HCT116 (cell line): ENCODE data around the gene SNRPA. TPM values are rescaled to one million over a fixed set of nuclear protein-coding genes. Genes with fewer than 3 reads are reported as not detected.

Experiments used
- ATAC-seq: fragments of 200-7000 bp; cut with Tn5 transposase; 2 replicates; pipeline ENCODE4 v1.9.1; 2020; ENCODE audit warnings: mild to moderate bottlenecking, moderate library complexity
- BruUV-seq: library from RNA; stranded (reverse); fragments of 400-500 nt; replicated peaks from 2 replicates; lab custom pipeline; 2021; lab: Mats Ljungman, UMichigan
- CTCF ChIA-PET: fragments of 300-600 bp; sonication (Branson Sonifier 250); formaldehyde crosslinking; loops from one replicate; lab custom pipeline; 2021; ENCODE audit warnings: antibody characterized with exemption; lab: Charles Lee
- POLR2A ChIA-PET: fragments of 300-600, 350-600 bp; sonication (Branson Sonifier 250); formaldehyde crosslinking; loops from one replicate; lab custom pipeline; 2021; ENCODE audit warnings: antibody characterized with exemption; lab: Charles Lee
- RAD21 ChIA-PET, 2 experiments: fragments of 300-600 bp; sonication (Branson Sonifier 250); formaldehyde crosslinking; loops; one replicate each; lab custom pipeline; 2023; ENCODE audit warnings: low total read pairs in 2 of 2; ENCODE audit not compliant: uncharacterized antibody in 2 of 2, unreplicated experiment in 2 of 2, low non-redundant PET in 1 of 2; lab: Charles Lee
- DNase-seq: peaks from one replicate; pipeline ENCODE4 v3.0.0-alpha.2; 2010; ENCODE audit warnings: low read depth, low spot score
- H2AFZ ChIP-seq: fragments of 200-600 bp; shearing (Covaris generic), sonication (generic); 2 replicates; pipeline ENCODE4 v1.6.1; 2017; ENCODE audit warnings: low read depth, mixed run types, mixed read lengths, antibody characterized with exemption, low read length; ENCODE audit not compliant: poor library complexity, severe bottlenecking
- H3K27ac ChIP-seq: 2 replicates; pipeline ENCODE4 v1.5.1; 2012; ENCODE audit warnings: low read depth, low read length
- H3K27me3 ChIP-seq: fragments of 200-600 bp; sonication (generic); 2 replicates; pipeline ENCODE4 v1.6.1; 2016; ENCODE audit warnings: mixed run types, low read length, mixed read lengths; ENCODE audit not compliant: insufficient read depth
- H3K36me3 ChIP-seq, 2 experiments: fragments of 200-500 bp in 1 of 2; fragments of 200-600 bp in 1 of 2; sonication (Bioruptor generic) in 1 of 2; sonication (generic) in 1 of 2; 2 replicates each; pipeline versions ENCODE4 v1.5.1 to v1.6.1; 2014 to 2016; ENCODE audit warnings: low read length in 2 of 2, inconsistent platforms in 1 of 2, mixed read lengths in 1 of 2, mixed run types in 1 of 2; ENCODE audit not compliant: insufficient read depth in 2 of 2, control insufficient read depth in 1 of 2
- H3K4me1 ChIP-seq, 2 experiments: fragments of 200-600 bp in 1 of 2; sonication (generic) in 1 of 2; 2 replicates each; pipeline versions ENCODE4 v1.5.1 to v1.6.1; 2012 to 2017; ENCODE audit warnings: low read length in 2 of 2, inconsistent platforms in 1 of 2, mild to moderate bottlenecking in 1 of 2, mixed read lengths in 1 of 2, mixed run types in 1 of 2, moderate library complexity in 1 of 2; ENCODE audit not compliant: insufficient read depth in 2 of 2, control insufficient read depth in 1 of 2
- H3K4me2 ChIP-seq: fragments of 200-600 bp; sonication (generic); 2 replicates; pipeline ENCODE4 v1.6.1; 2017; ENCODE audit warnings: mixed run types, low read length, mixed read lengths
- H3K4me3 ChIP-seq, 2 experiments: fragments of 200-600 bp in 1 of 2; sonication (generic) in 1 of 2; replicated peaks in 1 of 2; 2 replicates each; pipeline ENCODE4 v1.5.1; 2011 to 2016; ENCODE audit warnings: low read length in 2 of 2, control low read depth in 1 of 2, low read depth in 1 of 2, mild to moderate bottlenecking in 1 of 2, mixed read lengths in 1 of 2, mixed run types in 1 of 2
- H3K79me2 ChIP-seq: fragments of 200-600 bp; sonication (generic); 2 replicates; pipeline ENCODE4 v1.6.1; 2017; ENCODE audit warnings: mild to moderate bottlenecking, mixed run types, low read length, moderate library complexity, mixed read lengths; ENCODE audit not compliant: insufficient read depth
- H3K9ac ChIP-seq: fragments of 200-600 bp; sonication (generic); 2 replicates; pipeline ENCODE4 v1.6.1; 2016; ENCODE audit warnings: low read length, mixed read lengths
- H3K9me2 ChIP-seq: fragments of 200-600 bp; sonication (generic), shearing (Covaris generic); 2 replicates; pipeline ENCODE4 v1.6.1; 2017; ENCODE audit warnings: mixed run types, mild to moderate bottlenecking, moderate library complexity; ENCODE audit not compliant: insufficient read depth
- H3K9me3 ChIP-seq, 2 experiments: fragments of 200-500 bp in 1 of 2; fragments of 200-600 bp in 1 of 2; sonication (Bioruptor generic) in 1 of 2; sonication (generic) in 1 of 2; 2 replicates each; pipeline ENCODE4 v1.6.1; 2014 to 2017; ENCODE audit warnings: low read length in 2 of 2, mixed read lengths in 2 of 2, inconsistent platforms in 1 of 2, low read depth in 1 of 2, mild to moderate bottlenecking in 1 of 2, mixed run types in 1 of 2, moderate library complexity in 1 of 2; ENCODE audit not compliant: control insufficient read depth in 1 of 2, insufficient read depth in 1 of 2
- H4K20me1 ChIP-seq: fragments of 200-600 bp; sonication (generic), shearing (Covaris generic); 2 replicates; pipeline ENCODE4 v1.6.1; 2017; ENCODE audit warnings: mixed run types, mild to moderate bottlenecking, moderate library complexity; ENCODE audit not compliant: insufficient read depth
- CEBPB ChIP-seq: IDR thresholded peaks from 2 replicates; pipeline ENCODE4 v1.6.1; 2012; ENCODE audit warnings: low read depth
- ELF1 ChIP-seq: IDR thresholded peaks from 2 replicates; pipeline ENCODE4 v1.6.1; 2012; ENCODE audit warnings: low read depth, borderline replicate concordance
- FOSL1 ChIP-seq: IDR thresholded peaks from 2 replicates; pipeline ENCODE4 v1.6.1; 2012; ENCODE audit warnings: low read depth
- POLR2A ChIP-seq: IDR thresholded peaks from 2 replicates; pipeline ENCODE4 v1.7.0; 2011; ENCODE audit warnings: borderline replicate concordance; ENCODE audit not compliant: insufficient read depth, insufficient read length; ENCODE audit errors: extremely low read depth
- POLR2AphosphoS5 ChIP-seq: IDR thresholded peaks from 2 replicates; pipeline ENCODE4 v1.6.1; 2011; ENCODE audit warnings: mild to moderate bottlenecking, low read depth, low read length, moderate library complexity
- RAD21 ChIP-seq: IDR thresholded peaks from 2 replicates; pipeline ENCODE4 v1.6.1; 2012; ENCODE audit warnings: low read depth, mild to moderate bottlenecking
- SIN3A ChIP-seq: IDR thresholded peaks from 2 replicates; pipeline ENCODE4 v1.6.1; 2012; ENCODE audit warnings: low read depth
- SP1 ChIP-seq: IDR thresholded peaks from 2 replicates; pipeline ENCODE4 v1.6.1; 2012; ENCODE audit warnings: low read depth
- SRF ChIP-seq: IDR thresholded peaks from 2 replicates; pipeline ENCODE4 v1.6.1; 2012; ENCODE audit warnings: low read depth
- TCF7L2 ChIP-seq: IDR thresholded peaks from 2 replicates; pipeline ENCODE4 v1.7.0; 2011; ENCODE audit warnings: borderline replicate concordance, inconsistent platforms; ENCODE audit not compliant: insufficient read depth, insufficient read length; ENCODE audit errors: extremely low read depth
- YY1 ChIP-seq: IDR thresholded peaks from 2 replicates; pipeline ENCODE4 v1.6.1; 2011; ENCODE audit warnings: low read length, low read depth, moderate library complexity, mild to moderate bottlenecking; ENCODE audit not compliant: insufficient replicate concordance; ENCODE audit errors: extremely low read depth
- ZFX ChIP-seq: fragments of 450-650 bp; IDR thresholded peaks from 2 replicates; pipeline ENCODE4 v1.6.1; 2017
- ZNF274 ChIP-seq: fragments of 200-500 bp; sonication (Bioruptor generic); IDR thresholded peaks from 2 replicates; pipeline ENCODE4 v1.6.1; 2014; ENCODE audit warnings: mild to moderate bottlenecking, low read depth, low read length, inconsistent platforms
- intact Hi-C: fragments of 100-400 bp; cut with micrococcal nuclease; formaldehyde crosslinking; loops from 2 replicates; pipeline ENCODE4 v1.10.0; 2022
- total RNA-seq: library from RNA; stranded (reverse); gene quantifications from one replicate; pipeline ENCODE4 v1.2.1, GENCODE V29; 2021; ENCODE audit not compliant: unreplicated experiment
- TF ChIP-seq, protein P1 (sequence below): IDR thresholded peaks from 2 replicates; pipeline ENCODE4 v1.6.1; 2011; ENCODE audit warnings: mild to moderate bottlenecking, low read length, moderate library complexity; ENCODE audit not compliant: insufficient replicate concordance; ENCODE audit errors: extremely low read depth
- TF ChIP-seq, protein P2 (sequence below): IDR thresholded peaks from 2 replicates; pipeline ENCODE4 v1.6.1; 2012
- TF ChIP-seq, protein P3 (sequence below), 3 experiments: fragments of 200-600 bp in 1 of 3; sonication (generic) in 1 of 3; IDR thresholded peaks in 2 of 3; conservative IDR thresholded peaks in 1 of 3; 2 replicates each; pipeline ENCODE4 v1.5.1; 2012 to 2017; ENCODE audit warnings: low read depth in 2 of 3, low read length in 2 of 3, antibody characterized with exemption in 1 of 3, borderline replicate concordance in 1 of 3, control low read depth in 1 of 3, mild to moderate bottlenecking in 1 of 3, mixed read lengths in 1 of 3, mixed run types in 1 of 3, moderate library complexity in 1 of 3; ENCODE audit not compliant: insufficient read depth in 1 of 3
- TF ChIP-seq, protein P4 (sequence below): IDR thresholded peaks from 2 replicates; pipeline ENCODE4 v1.6.1; 2012
- TF ChIP-seq, protein P5 (sequence below): IDR thresholded peaks from 2 replicates; pipeline ENCODE4 v1.6.1; 2012; ENCODE audit warnings: low read depth

The SNRPA gene
- total RNA-seq, 1 experiment from 2014 or later: 170 TPM

DNA sequence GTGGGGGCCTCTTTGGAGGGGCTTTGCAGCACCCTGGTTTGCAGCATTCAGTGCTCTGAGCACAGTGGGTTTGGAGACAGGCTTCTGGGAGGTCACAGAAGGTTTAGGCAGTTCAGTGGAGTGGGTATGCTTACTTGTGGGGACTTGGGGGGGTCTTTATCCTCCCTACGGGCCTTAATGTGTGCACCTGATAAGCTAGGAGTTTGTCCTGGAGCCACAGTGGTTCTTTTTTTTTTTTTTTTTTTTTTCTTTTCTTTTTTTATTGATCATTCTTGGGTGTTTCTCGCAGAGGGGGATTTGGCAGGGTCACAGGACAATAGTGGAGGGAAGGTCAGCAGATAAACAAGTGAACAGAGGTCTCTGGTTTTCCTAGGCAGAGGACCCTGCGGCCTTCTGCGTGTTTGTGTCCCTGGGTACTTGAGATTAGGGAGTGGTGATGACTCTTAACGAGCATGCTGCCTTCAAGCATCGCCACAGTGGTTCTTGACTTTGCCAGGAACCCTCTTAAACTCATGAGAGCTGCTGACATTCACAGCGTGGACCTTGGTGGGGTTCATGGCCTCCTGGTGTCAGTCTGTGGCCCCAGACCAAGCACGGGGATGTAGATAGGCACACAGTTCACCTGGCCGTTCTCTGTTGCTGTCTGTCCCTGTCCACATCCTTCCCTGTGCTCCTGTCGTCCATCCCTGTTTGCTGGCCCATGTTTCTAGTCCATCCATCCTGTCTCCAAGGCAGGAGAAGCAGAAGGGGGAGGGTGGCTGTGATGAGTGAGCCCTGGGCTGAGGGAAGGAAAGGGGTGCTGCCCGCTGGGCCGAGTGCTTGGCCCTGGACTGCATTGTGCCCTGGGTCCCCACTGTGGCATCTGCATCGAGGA, 50.7 kb downstream of the SNRPA start:
- no peaks in the 10 kb centered on the region for H4K20me1 ChIP-seq
- H3K9ac ChIP-seq: 0 out of 2 replicates have a peak overlapping the region, but pooled peaks have one; percentile 6
- TF ChIP-seq YY1 (no peak), POLR2A (no peak), ELF1 (no peak), SRF (no peak), RAD21 (no peak), SP1 (no peak), ZNF274 (no peak), TCF7L2 (no peak), ZFX (no peak), CEBPB (no peak), FOSL1 (no peak), POLR2AphosphoS5 (no peak), SIN3A (no peak)
- TF ChIP-seq, protein P1, sequence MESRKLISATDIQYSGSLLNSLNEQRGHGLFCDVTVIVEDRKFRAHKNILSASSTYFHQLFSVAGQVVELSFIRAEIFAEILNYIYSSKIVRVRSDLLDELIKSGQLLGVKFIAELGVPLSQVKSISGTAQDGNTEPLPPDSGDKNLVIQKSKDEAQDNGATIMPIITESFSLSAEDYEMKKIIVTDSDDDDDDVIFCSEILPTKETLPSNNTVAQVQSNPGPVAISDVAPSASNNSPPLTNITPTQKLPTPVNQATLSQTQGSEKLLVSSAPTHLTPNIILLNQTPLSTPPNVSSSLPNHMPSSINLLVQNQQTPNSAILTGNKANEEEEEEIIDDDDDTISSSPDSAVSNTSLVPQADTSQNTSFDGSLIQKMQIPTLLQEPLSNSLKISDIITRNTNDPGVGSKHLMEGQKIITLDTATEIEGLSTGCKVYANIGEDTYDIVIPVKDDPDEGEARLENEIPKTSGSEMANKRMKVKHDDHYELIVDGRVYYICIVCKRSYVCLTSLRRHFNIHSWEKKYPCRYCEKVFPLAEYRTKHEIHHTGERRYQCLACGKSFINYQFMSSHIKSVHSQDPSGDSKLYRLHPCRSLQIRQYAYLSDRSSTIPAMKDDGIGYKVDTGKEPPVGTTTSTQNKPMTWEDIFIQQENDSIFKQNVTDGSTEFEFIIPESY: no peak
- TF ChIP-seq, protein P2, sequence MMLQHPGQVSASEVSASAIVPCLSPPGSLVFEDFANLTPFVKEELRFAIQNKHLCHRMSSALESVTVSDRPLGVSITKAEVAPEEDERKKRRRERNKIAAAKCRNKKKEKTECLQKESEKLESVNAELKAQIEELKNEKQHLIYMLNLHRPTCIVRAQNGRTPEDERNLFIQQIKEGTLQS: no peak
- TF ChIP-seq, protein P3, sequence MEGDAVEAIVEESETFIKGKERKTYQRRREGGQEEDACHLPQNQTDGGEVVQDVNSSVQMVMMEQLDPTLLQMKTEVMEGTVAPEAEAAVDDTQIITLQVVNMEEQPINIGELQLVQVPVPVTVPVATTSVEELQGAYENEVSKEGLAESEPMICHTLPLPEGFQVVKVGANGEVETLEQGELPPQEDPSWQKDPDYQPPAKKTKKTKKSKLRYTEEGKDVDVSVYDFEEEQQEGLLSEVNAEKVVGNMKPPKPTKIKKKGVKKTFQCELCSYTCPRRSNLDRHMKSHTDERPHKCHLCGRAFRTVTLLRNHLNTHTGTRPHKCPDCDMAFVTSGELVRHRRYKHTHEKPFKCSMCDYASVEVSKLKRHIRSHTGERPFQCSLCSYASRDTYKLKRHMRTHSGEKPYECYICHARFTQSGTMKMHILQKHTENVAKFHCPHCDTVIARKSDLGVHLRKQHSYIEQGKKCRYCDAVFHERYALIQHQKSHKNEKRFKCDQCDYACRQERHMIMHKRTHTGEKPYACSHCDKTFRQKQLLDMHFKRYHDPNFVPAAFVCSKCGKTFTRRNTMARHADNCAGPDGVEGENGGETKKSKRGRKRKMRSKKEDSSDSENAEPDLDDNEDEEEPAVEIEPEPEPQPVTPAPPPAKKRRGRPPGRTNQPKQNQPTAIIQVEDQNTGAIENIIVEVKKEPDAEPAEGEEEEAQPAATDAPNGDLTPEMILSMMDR (IDR thresholded peaks at IDR 0.05 in 2 of 3, conservative IDR thresholded peaks at IDR 0.05 in 1 of 3; ENCODE audit: borderline replicate concordance in 1 of 3, insufficient read depth in 1 of 3, low read depth in 2 of 3, low read length in 2 of 3): no peak
- TF ChIP-seq, protein P4, sequence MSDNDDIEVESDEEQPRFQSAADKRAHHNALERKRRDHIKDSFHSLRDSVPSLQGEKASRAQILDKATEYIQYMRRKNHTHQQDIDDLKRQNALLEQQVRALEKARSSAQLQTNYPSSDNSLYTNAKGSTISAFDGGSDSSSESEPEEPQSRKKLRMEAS: no peak
- TF ChIP-seq, protein P5, sequence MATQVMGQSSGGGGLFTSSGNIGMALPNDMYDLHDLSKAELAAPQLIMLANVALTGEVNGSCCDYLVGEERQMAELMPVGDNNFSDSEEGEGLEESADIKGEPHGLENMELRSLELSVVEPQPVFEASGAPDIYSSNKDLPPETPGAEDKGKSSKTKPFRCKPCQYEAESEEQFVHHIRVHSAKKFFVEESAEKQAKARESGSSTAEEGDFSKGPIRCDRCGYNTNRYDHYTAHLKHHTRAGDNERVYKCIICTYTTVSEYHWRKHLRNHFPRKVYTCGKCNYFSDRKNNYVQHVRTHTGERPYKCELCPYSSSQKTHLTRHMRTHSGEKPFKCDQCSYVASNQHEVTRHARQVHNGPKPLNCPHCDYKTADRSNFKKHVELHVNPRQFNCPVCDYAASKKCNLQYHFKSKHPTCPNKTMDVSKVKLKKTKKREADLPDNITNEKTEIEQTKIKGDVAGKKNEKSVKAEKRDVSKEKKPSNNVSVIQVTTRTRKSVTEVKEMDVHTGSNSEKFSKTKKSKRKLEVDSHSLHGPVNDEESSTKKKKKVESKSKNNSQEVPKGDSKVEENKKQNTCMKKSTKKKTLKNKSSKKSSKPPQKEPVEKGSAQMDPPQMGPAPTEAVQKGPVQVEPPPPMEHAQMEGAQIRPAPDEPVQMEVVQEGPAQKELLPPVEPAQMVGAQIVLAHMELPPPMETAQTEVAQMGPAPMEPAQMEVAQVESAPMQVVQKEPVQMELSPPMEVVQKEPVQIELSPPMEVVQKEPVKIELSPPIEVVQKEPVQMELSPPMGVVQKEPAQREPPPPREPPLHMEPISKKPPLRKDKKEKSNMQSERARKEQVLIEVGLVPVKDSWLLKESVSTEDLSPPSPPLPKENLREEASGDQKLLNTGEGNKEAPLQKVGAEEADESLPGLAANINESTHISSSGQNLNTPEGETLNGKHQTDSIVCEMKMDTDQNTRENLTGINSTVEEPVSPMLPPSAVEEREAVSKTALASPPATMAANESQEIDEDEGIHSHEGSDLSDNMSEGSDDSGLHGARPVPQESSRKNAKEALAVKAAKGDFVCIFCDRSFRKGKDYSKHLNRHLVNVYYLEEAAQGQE: no peak

More for the DNA sequence above, 50.7 kb downstream of the SNRPA start:
- no peaks in the 10 kb centered on the region for H3K9me3 ChIP-seq
- no peak overlapping the region for H3K4me3 ChIP-seq
- CTCF ChIA-PET: no interaction called here
- RAD21 ChIA-PET: no interaction called here
- no peak overlapping the region for H2AFZ ChIP-seq
- TSS peak; percentile 62 for BruUV-seq
- POLR2A ChIA-PET: no interaction called here
- H3K36me3 ChIP-seq: peaks cover 10 to 23% of the 10 kb centered on the region in 2 experiments; a peak in 3 of 4 replicates
- intact Hi-C loops: no loop called here
- 0 out of 2 replicates have a peak overlapping the region, but pooled peaks have one; percentile 7 for H3K4me2 ChIP-seq
- H3K79me2 ChIP-seq: peaks cover 73% of the 10 kb centered on the region
- no peak for ATAC-seq
- H3K27ac ChIP-seq: peak overlapping the region; percentile 11; the same call in 1 of the 2 replicates
- peaks cover 14 to 62% of the 10 kb centered on the region in 2 experiments for H3K4me1 ChIP-seq
- H3K9me2 ChIP-seq: no peaks in the 10 kb centered on the region
- DNase-seq: no peak
- H3K27me3 ChIP-seq: no peaks in the 10 kb centered on the region
